ENCODE data around the gene KCNH3.

KCNH3 gene

GRCh38 chr12:49557187-49557916 lies 18.5 kb downstream of the KCNH3 start:
- no peak for DNase-seq (ENCODE audit: extremely low spot score, insufficient read length, low read depth)
- no peak for FAIRE-seq

- DNase-seq (ENCODE audit: extremely low spot score, insufficient read length, low read depth) (no peak), FAIRE-seq (no peak)
Observed at GRCh38 chr12:49557917-49558215, 19.0 kb downstream of the KCNH3 start.

GRCh38 chr12:49558526-49558925 lies 19.7 kb downstream of the KCNH3 start:
- no peak for FAIRE-seq
- DNase-seq (ENCODE audit: extremely low spot score, insufficient read length, low read depth) = no peak

- DNase-seq (ENCODE audit: extremely low spot score, insufficient read length, low read depth) = no peak
- FAIRE-seq = no peak
Observed at GRCh38 chr12:49559011-49559675, 20.3 kb downstream of the KCNH3 start.

- DNase-seq (ENCODE audit: extremely low spot score, insufficient read length, low read depth) (no peak), FAIRE-seq (no peak)
Observed at GRCh38 chr12:49560695-49561094, 21.9 kb downstream of the KCNH3 start.

GRCh38 chr12:49562233-49562632 lies 23.4 kb downstream of the KCNH3 start:
- DNase-seq (ENCODE audit: extremely low spot score, insufficient read length, low read depth) (no peak), FAIRE-seq (no peak)

GRCh38 chr12:49562831-49563230 lies 24.0 kb downstream of the KCNH3 start:
- DNase-seq (ENCODE audit: extremely low spot score, insufficient read length, low read depth) = no peak

GRCh38 chr12:49563951-49564685 lies 25.3 kb downstream of the KCNH3 start:
- DNase-seq (ENCODE audit: extremely low spot score, insufficient read length, low read depth) (no peak), FAIRE-seq (no peak)

More at GRCh38 chr12:49562831-49563230, 24.0 kb downstream of the KCNH3 start:
- FAIRE-seq = no peak

GRCh38 chr12:49564686-49565405 lies 26.0 kb downstream of the KCNH3 start:
- FAIRE-seq = no peak

GRCh38 chr12:49565406-49566265 lies 26.8 kb downstream of the KCNH3 start:
- DNase-seq (ENCODE audit: extremely low spot score, insufficient read length, low read depth) (no peak), FAIRE-seq (no peak)

More at GRCh38 chr12:49564686-49565405, 26.0 kb downstream of the KCNH3 start:
- no peak for DNase-seq (ENCODE audit: extremely low spot score, insufficient read length, low read depth)

- DNase-seq (ENCODE audit: extremely low spot score, insufficient read length, low read depth) (no peak), FAIRE-seq (no peak)
Observed at GRCh38 chr12:49566361-49566760, 27.5 kb downstream of the KCNH3 start.

GRCh38 chr12:49567302-49567610 lies 28.4 kb downstream of the KCNH3 start:
- no peak for DNase-seq (ENCODE audit: extremely low spot score, insufficient read length, low read depth)
- FAIRE-seq = no peak

- peak; percentile 92 for DNase-seq (ENCODE audit: extremely low spot score, insufficient read length, low read depth)
- FAIRE-seq = peak; percentile 96
Observed at GRCh38 chr12:49567611-49568441, 29.0 kb downstream of the KCNH3 start, which contains the start of gene MCRS1. TSS of gene MCRS1 (minus strand) at chr12:49568142. CDS start at chr12:49566731, 1,411 bp downstream.

GRCh38 chr12:49568442-49569162 lies 29.8 kb downstream of the KCNH3 start:
- FAIRE-seq (peak; percentile 31), DNase-seq (ENCODE audit: extremely low spot score, insufficient read length, low read depth) (no peak)

- no peak for FAIRE-seq
- DNase-seq (ENCODE audit: extremely low spot score, insufficient read length, low read depth) = no peak
Observed at GRCh38 chr12:49577589-49578315, 38.9 kb downstream of the KCNH3 start.

GRCh38 chr12:49578471-49579112 lies 39.8 kb downstream of the KCNH3 start:
- DNase-seq (ENCODE audit: extremely low spot score, insufficient read length, low read depth) = no peak
- no peak for FAIRE-seq

Measured in GM18507 (cell line).